ENCODE measurements around the gene MGLL.

The MGLL gene

DNA sequence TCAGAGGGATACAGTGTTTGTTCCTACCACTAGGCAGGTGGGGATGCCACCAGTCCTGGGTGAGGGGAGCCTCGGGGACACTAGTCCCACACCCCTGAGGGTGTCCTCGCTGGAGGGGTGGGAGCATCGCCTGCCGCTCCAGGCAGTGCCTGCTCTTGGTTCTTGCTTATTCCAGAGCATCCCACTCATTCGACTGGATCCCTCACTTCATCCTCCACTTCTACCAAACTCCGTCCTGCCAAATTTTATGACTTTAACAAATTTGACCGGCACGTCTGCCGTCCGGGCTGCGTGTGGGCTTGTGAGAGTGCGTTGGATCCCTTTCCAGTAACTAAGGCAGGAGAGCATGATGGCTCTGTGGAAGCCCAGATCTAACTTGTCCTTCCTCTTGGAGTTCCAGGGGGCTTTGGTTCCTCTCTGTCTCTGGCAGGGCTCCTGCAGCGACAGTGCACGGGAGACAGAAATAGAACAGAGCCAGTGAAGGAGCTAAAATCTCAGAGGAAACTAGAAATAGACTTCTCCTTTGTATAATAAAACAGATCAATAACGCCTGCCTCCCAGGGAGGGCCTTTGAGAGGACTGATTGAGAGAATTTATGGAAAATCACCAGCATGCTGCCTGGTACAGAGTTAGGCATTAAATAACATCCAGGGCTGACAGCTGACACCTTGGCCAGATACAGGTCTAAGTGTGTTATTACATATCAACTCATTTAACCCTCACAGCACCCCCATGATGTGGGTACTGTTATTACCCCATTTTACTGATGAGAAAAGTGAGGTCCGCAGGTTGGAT is 34.5 kb downstream of the MGLL start:
- no peak for DNase-seq

DNA sequence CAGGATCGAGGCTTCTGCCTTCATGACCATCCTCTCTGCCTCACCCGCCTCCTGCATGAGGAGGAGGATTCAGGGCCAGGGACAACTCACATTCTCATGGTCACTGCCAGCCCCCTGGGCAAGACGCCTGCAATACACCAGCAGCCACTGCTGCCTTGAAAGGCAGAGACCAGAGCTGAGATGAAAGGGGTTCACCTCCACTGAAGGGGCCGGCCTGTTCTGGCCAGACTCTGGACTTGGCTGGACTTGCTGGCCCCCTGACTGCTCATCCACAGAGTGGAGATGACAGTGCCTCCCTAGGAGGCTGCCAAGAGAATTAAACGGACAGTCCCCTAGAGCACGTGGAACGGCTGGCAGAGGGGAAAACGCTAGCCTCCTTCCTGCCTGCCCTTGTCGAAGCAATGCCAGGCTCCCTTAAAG is 35.2 kb downstream of the MGLL start:
- no peak for DNase-seq

DNA sequence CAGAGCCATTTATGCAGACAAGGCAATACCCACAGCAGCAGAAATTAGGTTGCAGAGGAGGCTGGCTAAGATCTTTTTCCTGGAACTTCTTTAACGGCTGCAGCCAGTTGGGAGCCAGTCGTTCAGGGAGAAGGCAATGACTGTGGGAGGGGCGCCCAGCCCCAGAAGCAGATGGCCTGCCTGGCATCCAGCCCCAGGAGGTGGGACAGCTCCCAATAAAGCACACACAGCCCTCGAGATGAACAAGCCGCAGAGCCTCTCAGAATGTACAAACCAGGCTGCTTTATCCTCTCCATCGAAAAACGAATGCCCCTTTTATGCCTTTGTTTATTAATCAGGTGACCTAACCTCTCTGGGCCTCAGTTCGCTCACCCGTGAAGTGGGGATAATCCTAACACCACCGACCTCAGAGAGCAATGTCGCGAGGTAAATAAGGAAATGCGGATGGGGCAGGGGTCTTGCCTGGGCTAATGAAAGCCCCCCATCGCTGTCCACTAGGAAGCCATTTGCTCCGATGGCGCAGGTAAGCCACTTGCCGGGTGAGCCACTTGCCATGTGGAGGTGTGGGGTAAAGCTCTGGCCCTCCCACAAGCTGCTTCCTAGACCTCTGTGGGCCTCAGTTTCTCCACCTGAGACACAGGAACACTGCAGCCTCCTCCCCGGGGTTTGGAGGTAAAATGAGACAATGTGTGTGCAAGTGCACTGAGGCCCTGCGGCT is 35.8 kb downstream of the MGLL start:
- no peak for DNase-seq

- no peak for DNase-seq
These were observed 36.5 kb downstream of the MGLL start for GRCh38 chr3:127785711-127786265.

- no peak for DNase-seq
These were observed 37.2 kb downstream of the MGLL start for GRCh38 chr3:127784865-127785710.

DNA sequence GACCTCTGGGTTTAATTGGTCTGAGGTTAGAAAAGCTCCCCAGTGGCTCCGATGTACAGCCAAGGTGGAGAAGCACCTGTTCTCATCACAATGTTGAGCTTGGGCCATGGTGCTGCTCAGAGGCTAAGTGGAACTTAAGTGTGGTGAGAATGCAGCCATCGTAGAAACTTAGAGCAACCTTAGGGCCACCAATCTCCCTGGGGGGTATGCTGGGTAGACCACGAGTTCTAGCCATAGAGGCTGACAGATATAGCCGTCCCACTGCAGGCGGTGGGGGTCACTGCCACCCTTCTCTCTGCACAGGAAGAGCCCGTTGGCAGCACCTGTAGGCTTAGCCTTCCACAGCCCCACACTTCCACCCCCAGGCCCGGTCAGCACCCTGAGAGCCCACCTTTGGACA is 38.0 kb downstream of the MGLL start:
- no peak for DNase-seq

DNA sequence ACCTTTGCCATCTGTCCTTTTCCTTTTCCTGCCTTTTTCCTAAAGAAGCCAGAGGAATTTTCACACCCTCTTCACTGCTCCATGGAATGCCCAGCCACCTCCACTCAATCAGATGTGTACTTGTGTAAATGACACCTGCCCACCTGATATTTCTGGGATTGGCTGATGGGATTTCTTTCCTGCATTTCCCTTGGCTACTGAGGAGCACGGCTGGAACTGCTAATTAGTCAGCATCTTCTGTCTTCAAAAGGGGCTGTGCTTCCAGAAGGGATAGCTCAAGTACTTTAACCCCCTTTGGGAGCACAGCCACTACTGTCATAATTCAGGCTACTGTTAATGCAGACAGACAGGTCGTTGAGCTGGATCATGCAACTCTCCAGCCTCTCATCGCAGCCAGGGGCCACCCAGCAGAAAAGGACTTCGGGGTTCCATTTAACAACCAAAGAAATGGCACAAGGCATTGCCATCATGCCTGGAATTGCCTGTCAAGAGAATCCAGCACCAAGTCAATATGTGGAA is 38.6 kb downstream of the MGLL start:
- DNase-seq, result no peak

GRCh38 chr3:127783166-127783565 is 39.1 kb downstream of the MGLL start:
- DNase-seq, result no peak

DNA sequence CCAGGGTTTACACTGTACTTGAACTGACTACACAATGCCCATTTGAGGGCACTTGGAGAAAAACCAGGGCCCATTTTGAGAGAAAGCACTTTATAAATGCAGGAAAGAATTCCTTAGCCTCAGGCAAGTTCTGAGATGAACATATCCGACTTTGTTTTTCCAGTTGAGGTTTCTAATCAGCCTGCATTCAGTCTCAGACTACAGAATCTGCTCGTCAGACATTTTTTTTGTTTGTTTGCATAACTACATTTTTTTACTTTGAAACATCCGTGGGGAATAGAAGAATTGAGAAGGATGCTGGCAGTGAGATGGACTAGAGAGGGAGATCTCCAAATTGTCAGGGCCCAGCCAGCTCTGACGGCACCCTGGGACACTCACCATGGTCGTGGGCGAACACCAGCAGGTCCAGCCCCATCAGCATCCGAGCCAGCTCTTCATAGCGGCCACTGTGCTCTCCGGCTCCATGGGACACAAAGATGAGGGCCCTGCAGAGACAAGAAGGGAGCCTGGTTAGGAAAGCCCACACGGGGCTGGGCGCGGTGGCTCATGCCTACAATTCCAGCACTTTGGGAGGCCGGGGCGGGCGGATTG is 40.8 kb downstream of the MGLL start:
- DNase-seq, result no peak

- DNase-seq, result no peak
These were observed 41.5 kb downstream of the MGLL start for GRCh38 chr3:127780536-127781400.

GRCh38 chr3:127779747-127780146 is 42.6 kb downstream of the MGLL start:
- no peak for DNase-seq

GRCh38 chr3:127777921-127778656 is 44.2 kb downstream of the MGLL start:
- DNase-seq, result no peak

- DNase-seq, result no peak
These were observed 45.0 kb downstream of the MGLL start for GRCh38 chr3:127777332-127777731.

GRCh38 chr3:127776347-127776746 is 46.0 kb downstream of the MGLL start:
- no peak for DNase-seq

DNA sequence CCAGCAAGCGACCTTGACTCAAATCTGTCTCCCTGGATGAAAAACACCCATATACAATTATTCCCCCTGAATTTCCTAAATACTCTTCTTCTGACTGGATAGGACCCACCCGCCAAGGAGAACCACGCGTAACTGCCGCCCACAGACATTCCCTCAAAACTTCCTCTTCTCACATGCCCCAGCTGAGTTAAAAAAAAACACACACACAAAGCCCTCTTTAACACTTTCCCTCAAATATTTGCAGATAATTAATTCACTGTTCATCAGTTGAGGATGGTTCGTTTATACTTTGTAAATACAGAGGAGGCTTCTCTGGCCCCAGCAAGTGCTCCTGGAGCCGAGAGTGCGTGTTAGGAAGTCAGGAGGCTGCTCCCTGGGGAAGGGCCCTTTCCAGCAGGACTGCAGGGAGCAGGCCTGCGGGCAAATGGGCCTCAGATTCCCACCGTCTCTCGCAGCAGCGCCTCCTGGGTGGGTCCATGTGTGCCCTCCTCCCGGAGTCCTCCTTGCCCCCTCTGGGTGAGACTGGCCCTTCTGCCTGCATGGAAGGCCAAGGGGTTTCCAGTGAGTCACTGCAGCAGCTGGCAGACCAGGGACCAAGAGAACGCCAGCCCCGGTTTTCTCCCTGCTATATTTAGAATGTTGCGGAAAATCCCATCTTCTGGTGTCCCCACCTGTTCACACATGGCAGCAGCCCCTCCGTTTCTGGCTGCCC is 46.8 kb downstream of the MGLL start:
- DNase-seq, result no peak

- no peak for DNase-seq
These were observed 47.7 kb downstream of the MGLL start for GRCh38 chr3:127774647-127775046.

GRCh38 chr3:127773752-127774395 is 48.4 kb downstream of the MGLL start:
- no peak for DNase-seq

DNA sequence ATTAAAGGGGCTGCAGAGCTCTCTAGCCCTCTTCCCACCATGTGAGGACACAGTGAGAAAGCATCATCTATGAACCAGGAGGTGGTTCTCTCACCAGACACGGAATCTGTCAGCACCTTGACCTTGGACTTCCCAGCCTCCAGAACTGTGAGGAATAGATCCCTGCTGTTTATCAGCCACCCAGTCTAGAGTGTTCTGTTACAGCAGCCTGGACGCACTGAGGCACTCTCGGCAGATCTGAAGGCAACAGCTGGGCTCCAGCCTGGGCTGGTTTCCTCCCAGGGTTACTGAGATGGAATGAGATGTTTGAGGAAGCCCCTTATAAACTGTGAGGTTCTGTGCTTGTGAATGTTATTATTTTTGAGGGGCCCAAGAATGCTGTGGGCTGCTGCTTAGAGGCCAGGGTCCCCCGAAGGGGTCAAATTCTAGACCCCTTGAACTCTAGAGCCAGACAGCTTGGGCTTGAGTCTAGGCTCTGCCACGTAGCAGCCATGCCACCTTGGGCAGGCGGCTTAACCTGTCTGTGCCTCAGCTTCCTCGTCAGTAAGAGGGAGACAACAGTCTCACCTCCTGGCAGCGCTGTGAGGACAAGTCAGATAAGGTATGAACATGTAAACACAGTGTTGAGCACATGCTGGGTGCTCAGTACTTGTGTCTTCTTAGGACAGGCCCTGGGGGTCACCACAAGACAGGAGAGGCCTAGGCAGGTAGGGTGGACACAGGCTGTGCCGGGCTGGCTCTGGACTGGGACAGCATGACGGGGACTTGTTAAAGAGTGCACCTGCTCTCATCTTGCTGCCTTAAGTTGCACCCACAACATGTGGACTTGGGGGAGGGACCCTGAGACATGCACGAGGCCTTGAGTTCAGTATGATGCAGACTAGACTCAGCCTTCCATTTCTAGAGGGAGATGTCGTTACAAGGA is 49.2 kb downstream of the MGLL start:
- no peak for DNase-seq
